OCI-LY3 (cell line): ENCODE results near the gene TRIM63.

Experiments used
- EZH2phosphoT487 ChIP-seq: fragments of 200-600 bp; shearing (Covaris generic); IDR thresholded peaks from 2 replicates; pipeline ENCODE4 v1.6.1; 2018; ENCODE audit warnings: antibody characterized with exemption, mixed run types, low read depth
- TF ChIP-seq, protein P1 (sequence below): fragments of 200-600, 300-600 bp; sonication (generic); IDR thresholded peaks from 2 replicates; pipeline ENCODE4 v1.5.1; 2014; ENCODE audit warnings: antibody characterized with exemption, low read length, low read depth

DNA sequence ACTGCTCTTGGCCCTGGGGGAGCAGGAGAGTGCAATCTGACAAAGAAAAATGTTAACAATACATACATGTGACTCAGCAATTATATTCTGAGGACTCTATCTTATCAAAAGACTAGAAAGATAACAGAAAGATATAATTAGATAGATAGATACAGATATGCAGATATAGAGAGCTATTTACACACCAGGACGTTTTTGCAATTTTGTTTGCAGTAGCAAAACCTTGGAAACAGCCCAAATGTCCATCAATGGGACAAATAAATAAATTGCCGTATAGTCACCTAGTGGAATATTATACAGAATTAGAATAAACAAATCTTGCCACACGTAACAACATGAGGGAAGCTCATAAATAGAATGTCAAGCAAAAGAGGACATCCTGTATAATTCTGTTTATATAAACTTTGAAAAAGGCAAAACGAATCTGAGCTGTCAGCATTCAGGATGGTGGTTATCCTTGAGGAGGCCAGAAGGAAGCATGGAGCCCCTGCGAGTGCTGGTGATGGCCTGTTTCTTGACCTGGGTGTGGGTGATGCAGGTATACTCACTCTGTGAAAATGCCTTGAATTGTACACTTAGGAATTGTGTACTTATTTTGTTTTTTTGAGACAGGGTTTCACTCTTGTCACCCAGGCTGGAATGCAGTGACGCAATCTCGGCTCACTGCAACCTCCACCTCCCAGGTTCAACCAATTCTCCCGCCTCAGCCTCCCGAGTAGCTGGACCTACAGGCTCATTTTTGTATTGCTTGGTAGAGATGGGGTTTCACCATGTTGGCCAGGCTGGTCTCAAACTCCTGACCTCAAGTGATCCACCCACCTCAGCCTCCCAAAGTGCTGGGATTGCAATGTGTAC lies 12.8 kb upstream of the TRIM63 start:
- TF ChIP-seq, protein P1, sequence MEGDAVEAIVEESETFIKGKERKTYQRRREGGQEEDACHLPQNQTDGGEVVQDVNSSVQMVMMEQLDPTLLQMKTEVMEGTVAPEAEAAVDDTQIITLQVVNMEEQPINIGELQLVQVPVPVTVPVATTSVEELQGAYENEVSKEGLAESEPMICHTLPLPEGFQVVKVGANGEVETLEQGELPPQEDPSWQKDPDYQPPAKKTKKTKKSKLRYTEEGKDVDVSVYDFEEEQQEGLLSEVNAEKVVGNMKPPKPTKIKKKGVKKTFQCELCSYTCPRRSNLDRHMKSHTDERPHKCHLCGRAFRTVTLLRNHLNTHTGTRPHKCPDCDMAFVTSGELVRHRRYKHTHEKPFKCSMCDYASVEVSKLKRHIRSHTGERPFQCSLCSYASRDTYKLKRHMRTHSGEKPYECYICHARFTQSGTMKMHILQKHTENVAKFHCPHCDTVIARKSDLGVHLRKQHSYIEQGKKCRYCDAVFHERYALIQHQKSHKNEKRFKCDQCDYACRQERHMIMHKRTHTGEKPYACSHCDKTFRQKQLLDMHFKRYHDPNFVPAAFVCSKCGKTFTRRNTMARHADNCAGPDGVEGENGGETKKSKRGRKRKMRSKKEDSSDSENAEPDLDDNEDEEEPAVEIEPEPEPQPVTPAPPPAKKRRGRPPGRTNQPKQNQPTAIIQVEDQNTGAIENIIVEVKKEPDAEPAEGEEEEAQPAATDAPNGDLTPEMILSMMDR, result no peak
- no peak for TF ChIP-seq EZH2phosphoT487
